GM10248 (cell line): ENCODE measurements around the gene DNAJC11.
"Not testable (repeated sequence)": the region's sequence is repeated elsewhere in the genome, so short reads cannot be mapped to it uniquely, and the experiment has no call there.

Experiments
- CTCF ChIA-PET: fragments of 300-600 bp; sonication (Branson Sonifier 250); formaldehyde crosslinking; extraction: SDS; loops from one replicate; lab custom pipeline; 2021; ENCODE audit warnings: antibody characterized with exemption; lab: Yijun Ruan, JAX
- POLR2A ChIA-PET: fragments of 350-650 bp; sonication (Branson Sonifier 250); formaldehyde crosslinking; extraction: SDS; loops from one replicate; lab custom pipeline; 2020; ENCODE audit warnings: antibody characterized with exemption; lab: Yijun Ruan, JAX
- DNase-seq: peaks from one replicate; pipeline ENCODE4 v3.0.0; 2012; ENCODE audit errors: extremely low spot score
- TF ChIP-seq, protein P1 (sequence below): IDR thresholded peaks from 2 replicates; pipeline ENCODE4 v1.5.1; 2012; ENCODE audit warnings: mild to moderate bottlenecking, low read depth; ENCODE audit errors: extremely low read depth, missing control alignments, control extremely low read depth

The DNAJC11 gene

DNA sequence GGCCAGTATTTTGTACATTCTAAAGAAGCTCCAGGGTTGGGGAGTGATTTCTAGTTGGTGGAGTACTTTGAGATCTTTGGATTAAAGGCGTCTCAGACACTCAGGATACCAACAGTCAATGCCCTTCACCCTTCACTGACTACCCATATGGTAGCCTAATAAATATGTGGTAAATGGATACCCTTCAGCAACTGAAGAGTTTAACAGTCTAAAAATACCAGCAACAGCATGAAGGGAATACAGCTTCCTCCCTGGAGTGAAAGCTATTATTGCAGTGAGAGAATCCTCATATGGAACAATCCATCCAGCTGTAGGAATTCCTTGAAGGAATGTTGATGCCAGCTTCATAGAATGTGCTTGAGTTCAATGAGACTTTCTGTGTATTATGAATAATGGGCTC, 26.8 kb downstream of the DNAJC11 start:
- no peak for DNase-seq
- ChIA-PET POLR2A (no interaction called here), CTCF (interaction anchor here (1.3 to 1.6 kb wide), 2 partner anchors 11 to 27 kb away, joined by 4 read pairs; partner anchors contain the start of gene DNAJC11)

DNA sequence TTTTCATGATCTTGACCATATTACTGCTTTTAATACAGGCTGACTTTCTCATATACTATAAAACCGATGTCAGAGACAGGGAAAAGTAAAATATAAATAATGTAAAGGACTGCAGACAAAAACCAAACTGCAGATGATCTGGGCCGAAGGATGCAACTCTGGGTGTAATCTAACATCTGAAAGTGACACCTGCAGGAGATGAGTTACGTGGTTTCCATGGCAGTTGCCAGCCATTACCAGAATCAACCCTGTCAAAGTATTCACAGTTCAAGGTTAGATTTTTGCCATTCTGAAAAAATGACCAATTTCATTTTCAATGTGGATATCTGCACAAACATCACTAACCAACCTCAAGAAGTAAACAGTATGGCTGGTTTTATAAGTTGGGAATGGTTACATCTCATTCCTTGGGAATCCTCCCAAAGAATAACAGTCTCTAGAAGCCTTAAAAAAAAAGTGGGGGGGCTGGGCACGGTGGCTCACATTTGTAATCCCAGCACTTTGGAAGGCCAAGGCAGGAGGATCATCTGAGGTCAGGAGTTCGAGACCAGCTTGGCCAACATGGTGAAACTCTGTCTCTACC, 27.7 kb downstream of the DNAJC11 start:
- ChIA-PET CTCF (interaction anchor here (1.6 kb wide), 1 partner anchor 12 kb away, joined by 4 read pairs; no protein-coding TSS in a partner anchor), POLR2A (no interaction called here)
- TF ChIP-seq, protein P1, sequence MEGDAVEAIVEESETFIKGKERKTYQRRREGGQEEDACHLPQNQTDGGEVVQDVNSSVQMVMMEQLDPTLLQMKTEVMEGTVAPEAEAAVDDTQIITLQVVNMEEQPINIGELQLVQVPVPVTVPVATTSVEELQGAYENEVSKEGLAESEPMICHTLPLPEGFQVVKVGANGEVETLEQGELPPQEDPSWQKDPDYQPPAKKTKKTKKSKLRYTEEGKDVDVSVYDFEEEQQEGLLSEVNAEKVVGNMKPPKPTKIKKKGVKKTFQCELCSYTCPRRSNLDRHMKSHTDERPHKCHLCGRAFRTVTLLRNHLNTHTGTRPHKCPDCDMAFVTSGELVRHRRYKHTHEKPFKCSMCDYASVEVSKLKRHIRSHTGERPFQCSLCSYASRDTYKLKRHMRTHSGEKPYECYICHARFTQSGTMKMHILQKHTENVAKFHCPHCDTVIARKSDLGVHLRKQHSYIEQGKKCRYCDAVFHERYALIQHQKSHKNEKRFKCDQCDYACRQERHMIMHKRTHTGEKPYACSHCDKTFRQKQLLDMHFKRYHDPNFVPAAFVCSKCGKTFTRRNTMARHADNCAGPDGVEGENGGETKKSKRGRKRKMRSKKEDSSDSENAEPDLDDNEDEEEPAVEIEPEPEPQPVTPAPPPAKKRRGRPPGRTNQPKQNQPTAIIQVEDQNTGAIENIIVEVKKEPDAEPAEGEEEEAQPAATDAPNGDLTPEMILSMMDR = no peak
- no peak for DNase-seq

More for the DNA sequence above, 26.8 kb downstream of the DNAJC11 start:
- TF ChIP-seq, protein P1 = no peak

DNA sequence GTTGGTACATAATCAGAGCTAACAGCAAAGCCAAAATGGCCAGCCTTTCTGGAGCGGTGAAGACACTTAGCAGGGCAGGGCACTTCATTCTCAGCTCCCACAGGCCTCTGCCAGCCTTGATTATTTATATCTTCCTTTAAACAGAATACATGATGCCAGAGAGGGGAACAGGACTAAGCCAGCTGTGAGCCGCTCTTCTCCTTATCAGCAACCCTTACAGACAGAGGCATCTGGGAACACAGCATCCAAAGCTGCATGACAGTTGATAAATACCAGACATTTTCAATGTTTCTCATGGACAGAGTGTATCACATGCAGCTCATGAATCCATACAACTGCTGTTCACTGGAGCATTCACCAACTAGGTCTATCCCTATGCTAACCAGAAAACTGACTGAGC, 29.1 kb downstream of the DNAJC11 start:
- no peak for DNase-seq
- TF ChIP-seq, protein P1 = no peak
- POLR2A ChIA-PET = no interaction called here
- CTCF ChIA-PET = interaction anchor here (1.3 to 1.9 kb wide), 3 partner anchors 9 to 29 kb away, joined by 3 to 6 read pairs (median 3); partner anchors contain the start of gene DNAJC11

DNA sequence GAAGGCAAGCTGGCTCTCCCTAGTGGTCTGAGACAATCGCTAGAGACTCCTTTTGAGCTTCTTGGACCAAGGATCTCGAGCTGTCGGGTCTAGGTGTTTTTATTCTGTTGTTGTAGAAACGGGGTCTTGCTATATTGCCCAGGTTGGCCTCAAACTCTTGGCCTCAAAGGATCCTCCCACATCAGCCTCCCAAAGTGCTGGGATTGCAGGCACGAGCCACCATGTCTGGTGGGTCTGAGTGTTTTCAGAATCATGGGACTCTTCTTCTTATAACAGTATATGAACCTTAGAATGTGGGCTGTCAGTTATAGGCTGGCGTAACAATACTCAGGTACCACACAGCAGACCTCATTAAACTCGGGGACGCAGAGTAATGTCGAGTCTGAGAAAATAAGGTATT, 33.1 kb downstream of the DNAJC11 start:
- DNase-seq = no peak
- ChIA-PET POLR2A (no interaction called here), CTCF (no interaction called here)
- TF ChIP-seq, protein P1 = no peak

DNA sequence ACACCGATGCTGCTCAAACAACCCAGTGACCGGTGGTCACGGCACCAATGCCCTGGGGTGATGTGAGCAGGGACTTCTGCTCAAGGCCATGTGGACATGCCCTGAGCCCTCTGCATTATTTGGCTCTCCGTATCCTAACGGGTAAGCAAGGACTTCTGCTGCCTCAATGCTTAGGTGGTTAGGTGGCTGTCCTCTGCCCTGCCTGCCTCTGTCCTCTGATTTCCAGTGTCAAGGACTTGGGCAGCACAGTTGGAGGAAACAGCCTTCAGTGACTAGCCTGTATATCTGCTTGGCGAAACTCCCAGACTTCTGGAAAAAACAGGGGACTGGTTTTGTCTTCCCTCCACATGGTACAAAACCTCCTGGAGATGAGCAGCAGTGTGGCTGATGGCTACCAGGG, 34.5 kb downstream of the DNAJC11 start:
- TF ChIP-seq, protein P1 = no peak
- CTCF ChIA-PET = interaction anchor here (1.3 to 1.6 kb wide), 2 partner anchors 19 to 113 kb away, joined by 3 read pairs; partner anchors contain the start of gene NOL9
- POLR2A ChIA-PET = interaction anchor here (0.7 kb wide), 1 partner anchor 20 kb away, joined by 3 read pairs; no protein-coding TSS in a partner anchor
- no peak for DNase-seq

DNA sequence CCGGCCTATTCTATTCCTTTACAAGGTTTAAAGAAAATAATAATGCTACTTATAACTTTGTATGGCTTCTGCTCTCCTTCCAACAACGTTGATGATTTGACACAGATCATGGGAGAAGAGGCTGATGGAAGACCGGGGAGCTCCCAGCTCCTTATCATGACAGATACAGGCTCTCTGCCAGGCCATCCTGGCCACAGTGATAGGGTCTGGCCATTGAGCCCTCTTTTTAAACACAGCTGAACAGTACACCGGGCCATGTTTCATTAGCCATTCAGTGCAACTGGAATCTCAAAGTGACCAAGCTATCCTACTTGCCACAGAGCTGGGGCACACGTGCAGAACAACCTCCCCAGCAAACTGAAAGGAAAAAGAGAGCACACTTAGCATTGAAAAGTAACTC, 34.9 kb downstream of the DNAJC11 start:
- POLR2A ChIA-PET = interaction anchor here (0.7 kb wide), 1 partner anchor 20 kb away, joined by 3 read pairs; no protein-coding TSS in a partner anchor
- TF ChIP-seq, protein P1 = no peak
- no peak for DNase-seq
- CTCF ChIA-PET = interaction anchor here (1.6 kb wide), 1 partner anchor 112 kb away, joined by 3 read pairs; the partner anchor contains the start of gene NOL9

DNA sequence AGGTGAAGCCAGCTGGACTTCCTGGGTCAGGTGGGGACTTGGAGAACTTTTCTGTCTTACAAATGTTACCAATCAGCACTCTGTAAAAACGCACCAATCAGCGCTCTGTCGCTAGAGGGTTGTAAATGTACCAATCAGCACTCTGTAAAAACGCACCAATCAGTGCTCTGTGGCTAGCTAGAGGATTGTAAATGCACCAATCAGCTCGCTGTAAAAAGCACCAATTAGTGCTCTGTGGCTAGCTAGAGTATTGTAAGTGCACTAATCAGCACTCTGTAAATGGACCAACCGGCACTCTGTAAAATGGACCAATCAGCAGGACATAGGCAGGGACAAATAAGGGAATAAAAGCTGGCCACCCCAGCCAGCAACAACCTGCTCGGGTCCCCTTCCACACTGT, 39.1 kb downstream of the DNAJC11 start:
- CTCF ChIA-PET, DNase-seq, POLR2A ChIA-PET: not testable (repeated sequence)
